ENCODE measurements around the gene GLIS1.

Gene GLIS1

GRCh38 chr1:53551428-53551995 lies 187.5 kb downstream of the GLIS1 start:
- Histone ChIP-seq H3K27me3 (ENCODE audit: insufficient read depth, low read length, poor library complexity) (peaks cover 9% of the 10 kb centered on the region), H3K79me2 (ENCODE audit: insufficient read depth, low read length) (no peaks in the 10 kb centered on the region), H3K4me3 (ENCODE audit: low read depth in 1 of 2, low read length in 2 of 2) (no peak overlapping the region), H3K4me2 (ENCODE audit: insufficient read depth, low read length) (no peak overlapping the region), H3K27ac (ENCODE audit: low read length) (no peak overlapping the region), H3K9me3 (ENCODE audit: insufficient read depth, low read length, severe bottlenecking) (no peaks in the 10 kb centered on the region), H4K20me1 (ENCODE audit: insufficient read depth, low read length) (peaks cover 3% of the 10 kb centered on the region; the same call in 1 of the 2 replicates), H3K4me1 (ENCODE audit: insufficient read depth, low read length) (no peaks in the 10 kb centered on the region), H3K9ac (ENCODE audit: low read depth, low read length) (no peak overlapping the region), H2AFZ (ENCODE audit: low read depth, low read length) (no peak overlapping the region), H3K36me3 (ENCODE audit: insufficient read depth, low read length) (no peaks in the 10 kb centered on the region)
- ATAC-seq (ENCODE audit: insufficient read depth, low read depth) (no peak), DNase-seq (no peak)
- TF ChIP-seq CTCF (IDR thresholded peaks at IDR 0.05; ENCODE audit: borderline replicate concordance, extremely low read depth, low read length, poor library complexity, severe bottlenecking): no peak
- TF ChIP-seq EZH2 (IDR thresholded peaks at IDR 0.05; ENCODE audit: borderline replicate concordance, low read depth, low read length, severe bottlenecking): no peak

GRCh38 chr1:53550201-53550741 lies 188.7 kb downstream of the GLIS1 start:
- Histone ChIP-seq H3K4me3 (ENCODE audit: low read depth in 1 of 2, low read length in 2 of 2) (no peak overlapping the region), H3K9me3 (ENCODE audit: insufficient read depth, low read length, severe bottlenecking) (no peaks in the 10 kb centered on the region), H3K27me3 (ENCODE audit: insufficient read depth, low read length, poor library complexity) (peaks cover 9% of the 10 kb centered on the region), H2AFZ (ENCODE audit: low read depth, low read length) (no peak overlapping the region), H3K36me3 (ENCODE audit: insufficient read depth, low read length) (no peaks in the 10 kb centered on the region), H4K20me1 (ENCODE audit: insufficient read depth, low read length) (peaks cover 9% of the 10 kb centered on the region; the same call in 1 of the 2 replicates), H3K4me1 (ENCODE audit: insufficient read depth, low read length) (no peaks in the 10 kb centered on the region), H3K4me2 (ENCODE audit: insufficient read depth, low read length) (no peak overlapping the region), H3K79me2 (ENCODE audit: insufficient read depth, low read length) (no peaks in the 10 kb centered on the region), H3K9ac (ENCODE audit: low read depth, low read length) (no peak overlapping the region), H3K27ac (ENCODE audit: low read length) (no peak overlapping the region)
- no peak for ATAC-seq (ENCODE audit: insufficient read depth, low read depth)
- TF ChIP-seq EZH2 (IDR thresholded peaks at IDR 0.05; ENCODE audit: borderline replicate concordance, low read depth, low read length, severe bottlenecking) (no peak), CTCF (IDR thresholded peaks at IDR 0.05; ENCODE audit: borderline replicate concordance, extremely low read depth, low read length, poor library complexity, severe bottlenecking) (no peak)
- no peak for DNase-seq

- H2AFZ ChIP-seq (ENCODE audit: low read depth, low read length): no peak overlapping the region
- ATAC-seq (ENCODE audit: insufficient read depth, low read depth) (no peak), DNase-seq (no peak)
- no peaks in the 10 kb centered on the region for H3K79me2 ChIP-seq (ENCODE audit: insufficient read depth, low read length)
- no peak overlapping the region for H3K9ac ChIP-seq (ENCODE audit: low read depth, low read length)
- no peak overlapping the region for H3K4me2 ChIP-seq (ENCODE audit: insufficient read depth, low read length)
- H3K27me3 ChIP-seq (ENCODE audit: insufficient read depth, low read length, poor library complexity): peaks cover 9% of the 10 kb centered on the region
- H3K4me3 ChIP-seq (ENCODE audit: low read depth in 1 of 2, low read length in 2 of 2): no peak overlapping the region
- H3K9me3 ChIP-seq (ENCODE audit: insufficient read depth, low read length, severe bottlenecking): no peaks in the 10 kb centered on the region
- no peak overlapping the region for H3K27ac ChIP-seq (ENCODE audit: low read length)
- no peaks in the 10 kb centered on the region for H3K4me1 ChIP-seq (ENCODE audit: insufficient read depth, low read length)
- H3K36me3 ChIP-seq (ENCODE audit: insufficient read depth, low read length): no peaks in the 10 kb centered on the region
- TF ChIP-seq CTCF (IDR thresholded peaks at IDR 0.05; ENCODE audit: borderline replicate concordance, extremely low read depth, low read length, poor library complexity, severe bottlenecking): no peak
- TF ChIP-seq EZH2 (IDR thresholded peaks at IDR 0.05; ENCODE audit: borderline replicate concordance, low read depth, low read length, severe bottlenecking): no peak
- peaks cover 9% of the 10 kb centered on the region; the same call in 1 of the 2 replicates for H4K20me1 ChIP-seq (ENCODE audit: insufficient read depth, low read length)
These were observed 189.2 kb downstream of the GLIS1 start for GRCh38 chr1:53549781-53550180.

All from DND-41 (cell line).